BJ (cell line): ENCODE measurements around the gene PTGER1. TPM values are rescaled to one million over a fixed set of nuclear protein-coding genes. Genes with fewer than 3 reads are reported as not detected.

ENCODE experiments used
- CTCF ChIA-PET: fragments of 350-600 bp; formaldehyde crosslinking; extraction: SDS; loops from one replicate; lab custom pipeline; 2021; ENCODE audit warnings: antibody characterized with exemption, inconsistent platforms; lab: Yijun Ruan, JAX
- POLR2A ChIA-PET: fragments of 300-600 bp; sonication (Branson Sonifier 250); formaldehyde crosslinking; extraction: SDS; loops from one replicate; lab custom pipeline; 2021; ENCODE audit warnings: antibody characterized with exemption; lab: Charles Lee
- DNase-seq: peaks from one replicate; pipeline ENCODE4 v3.0.0-alpha.2; 2011; ENCODE audit warnings: low read depth
- H3K27me3 ChIP-seq: 2 replicates; pipeline ENCODE4 v1.6.0; 2011; ENCODE audit warnings: low read length; ENCODE audit not compliant: control insufficient read depth, insufficient read depth
- H3K36me3 ChIP-seq: 2 replicates; pipeline ENCODE4 v1.5.1; 2011; ENCODE audit warnings: low read length; ENCODE audit not compliant: control insufficient read depth, insufficient read depth
- H3K4me3 ChIP-seq: 2 replicates; pipeline ENCODE4 v1.5.1; 2011; ENCODE audit warnings: low read depth, mild to moderate bottlenecking, control low read depth, low read length
- CTCF ChIP-seq: IDR thresholded peaks from 2 replicates; pipeline ENCODE4 v1.5.1; 2011; ENCODE audit warnings: low read depth, mild to moderate bottlenecking, control low read depth, inconsistent platforms, low read length, moderate library complexity; ENCODE audit not compliant: insufficient read depth
- polyA plus RNA-seq: library from polyadenylated mRNA; depleted of rRNA; stranded (reverse); fragments of >200 nt; gene quantifications from 2 replicates; pipeline ENCODE4 v1.2.3, GENCODE V29; 2011

PTGER1 gene
- polyA plus RNA-seq, 1 experiment: 0.63 TPM

GRCh38 chr19:14473978-14474578, 1.1 kb downstream of the PTGER1 start:
- POLR2A ChIA-PET: interaction anchor here (0.7 kb wide), 1 partner anchor 8 kb away, joined by 8 read pairs; no protein-coding TSS in a partner anchor
- peaks cover 30% of the 10 kb centered on the region for H3K36me3 ChIP-seq
- H3K27me3 ChIP-seq: no peaks in the 10 kb centered on the region; the same call in 1 of the 2 replicates
- DNase-seq: no peak
- CTCF ChIA-PET: no interaction called here
- H3K4me3 ChIP-seq: no peak overlapping the region
- TF ChIP-seq CTCF: no peak

- DNase-seq: no peak
- CTCF ChIA-PET: interaction anchor here (0.6 to 2.2 kb wide), 18 partner anchors 9 to 401 kb away, joined by 3 to 24 read pairs (median 4); partner anchors contain the start of gene MISP3
- POLR2A ChIA-PET: interaction anchor here (0.6 kb wide), 1 partner anchor 10 kb away, joined by 3 read pairs; no protein-coding TSS in a partner anchor
- H3K36me3 ChIP-seq: peaks cover 26% of the 10 kb centered on the region
- no peak overlapping the region for H3K4me3 ChIP-seq
- no peak for TF ChIP-seq CTCF
- H3K27me3 ChIP-seq: no peaks in the 10 kb centered on the region; the same call in 1 of the 2 replicates
Measured at GRCh38 chr19:14473073-14473977, 1.8 kb downstream of the PTGER1 start.

GRCh38 chr19:14472202-14472938, 2.8 kb downstream of the PTGER1 start:
- TF ChIP-seq CTCF: peak; percentile 94
- no peaks in the 10 kb centered on the region; the same call in 1 of the 2 replicates for H3K27me3 ChIP-seq
- H3K36me3 ChIP-seq: peaks cover 27% of the 10 kb centered on the region
- ChIA-PET CTCF (interaction anchor here (0.6 to 2.2 kb wide), 22 partner anchors 10 to 400 kb away, joined by 3 to 24 read pairs (median 4); partner anchors contain the start of gene MISP3), POLR2A (no interaction called here)
- H3K4me3 ChIP-seq: no peak overlapping the region
- no peak for DNase-seq

- Histone ChIP-seq H3K4me3 (no peak overlapping the region), H3K27me3 (no peaks in the 10 kb centered on the region; the same call in 1 of the 2 replicates), H3K36me3 (peaks cover 27% of the 10 kb centered on the region)
- DNase-seq: no peak
- TF ChIP-seq CTCF: no peak
- ChIA-PET POLR2A (no interaction called here), CTCF (interaction anchor here (0.5 to 2.2 kb wide), 13 partner anchors 9 to 1416 kb away, joined by 3 to 24 read pairs (median 4); no protein-coding TSS in a partner anchor)
Measured at GRCh38 chr19:14471436-14472187, 3.5 kb downstream of the PTGER1 start.
